Measurements from ENCODE around the gene RORC.

RORC gene

DNA sequence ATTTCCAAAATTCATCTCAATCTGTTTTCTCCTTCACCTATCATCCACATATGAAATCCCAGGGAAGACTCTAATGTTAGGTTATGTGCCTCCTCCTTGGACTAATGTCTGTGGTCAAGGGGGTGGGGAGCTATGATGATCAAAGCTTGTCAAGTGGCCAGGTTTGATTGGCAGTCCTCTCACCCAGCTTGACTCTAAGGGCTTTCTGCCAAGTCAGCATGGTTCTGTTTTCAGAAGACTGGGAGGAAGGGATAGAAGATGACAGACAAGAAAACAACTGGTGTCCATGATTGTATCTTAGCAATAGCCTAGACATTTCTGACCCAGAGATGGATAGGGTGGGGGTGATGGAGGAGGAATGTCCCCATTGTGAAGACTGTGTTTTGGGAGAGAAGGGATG lies 31.0 kb upstream of the RORC start:
- TF ChIP-seq, protein P1, sequence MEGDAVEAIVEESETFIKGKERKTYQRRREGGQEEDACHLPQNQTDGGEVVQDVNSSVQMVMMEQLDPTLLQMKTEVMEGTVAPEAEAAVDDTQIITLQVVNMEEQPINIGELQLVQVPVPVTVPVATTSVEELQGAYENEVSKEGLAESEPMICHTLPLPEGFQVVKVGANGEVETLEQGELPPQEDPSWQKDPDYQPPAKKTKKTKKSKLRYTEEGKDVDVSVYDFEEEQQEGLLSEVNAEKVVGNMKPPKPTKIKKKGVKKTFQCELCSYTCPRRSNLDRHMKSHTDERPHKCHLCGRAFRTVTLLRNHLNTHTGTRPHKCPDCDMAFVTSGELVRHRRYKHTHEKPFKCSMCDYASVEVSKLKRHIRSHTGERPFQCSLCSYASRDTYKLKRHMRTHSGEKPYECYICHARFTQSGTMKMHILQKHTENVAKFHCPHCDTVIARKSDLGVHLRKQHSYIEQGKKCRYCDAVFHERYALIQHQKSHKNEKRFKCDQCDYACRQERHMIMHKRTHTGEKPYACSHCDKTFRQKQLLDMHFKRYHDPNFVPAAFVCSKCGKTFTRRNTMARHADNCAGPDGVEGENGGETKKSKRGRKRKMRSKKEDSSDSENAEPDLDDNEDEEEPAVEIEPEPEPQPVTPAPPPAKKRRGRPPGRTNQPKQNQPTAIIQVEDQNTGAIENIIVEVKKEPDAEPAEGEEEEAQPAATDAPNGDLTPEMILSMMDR (IDR thresholded peaks at IDR 0.05), result no peak

DNA sequence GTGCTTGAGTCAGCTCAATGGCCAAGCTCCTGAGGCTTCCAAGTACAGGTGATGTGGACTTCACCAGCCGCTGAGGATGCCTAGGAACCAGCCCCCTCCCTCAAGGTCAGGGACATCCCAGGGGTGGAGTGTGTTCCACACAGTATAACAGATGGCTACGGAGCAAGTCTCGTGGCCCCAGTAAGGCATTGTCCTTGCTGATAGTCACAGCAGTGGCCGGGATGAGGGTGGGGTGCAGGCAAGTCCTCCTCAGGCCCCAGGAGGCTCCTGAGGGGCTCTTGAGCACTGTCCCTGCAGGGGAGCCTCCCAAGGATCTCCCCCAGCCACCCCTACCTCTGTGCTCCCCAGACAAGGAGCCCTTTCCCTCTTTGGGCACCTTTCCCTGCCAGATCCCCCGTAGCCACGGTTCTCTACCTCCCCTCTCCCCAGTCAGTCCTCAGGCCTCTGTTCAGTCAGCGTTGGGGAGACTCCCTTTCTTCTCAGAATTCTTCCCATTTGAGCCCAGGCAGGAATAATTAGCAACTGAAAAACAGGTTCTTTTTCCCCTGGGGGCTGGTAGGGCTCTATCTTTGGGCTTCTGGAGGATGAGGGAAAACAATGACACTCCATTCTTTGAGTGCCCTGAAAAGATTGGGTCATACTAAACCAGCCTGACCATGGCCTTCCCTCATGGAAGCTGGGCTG lies 29.0 kb upstream of the RORC start:
- TF ChIP-seq, protein P1 (IDR thresholded peaks at IDR 0.05), result no peak

DNA sequence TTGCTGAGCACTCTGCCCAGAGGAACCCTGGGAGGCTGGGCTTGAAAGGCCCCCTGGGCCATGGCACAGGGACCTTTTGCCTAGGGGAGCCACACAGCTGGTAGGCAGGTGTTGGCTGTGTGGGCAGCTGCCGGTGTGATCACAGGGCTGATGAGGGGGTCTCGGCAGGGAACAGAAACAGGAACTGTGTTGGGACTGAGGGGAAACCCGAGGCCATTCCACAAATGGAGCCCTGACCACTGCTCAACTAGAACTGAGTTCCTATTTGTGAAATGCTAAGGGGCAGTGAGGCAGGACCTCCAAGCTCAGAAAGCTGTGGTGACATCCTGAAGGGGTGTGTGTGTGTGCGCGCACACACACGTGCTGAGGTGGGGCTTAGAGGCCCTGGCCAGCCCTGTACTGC lies 28.3 kb upstream of the RORC start:
- TF ChIP-seq, protein P1 (IDR thresholded peaks at IDR 0.05), result no peak

DNA sequence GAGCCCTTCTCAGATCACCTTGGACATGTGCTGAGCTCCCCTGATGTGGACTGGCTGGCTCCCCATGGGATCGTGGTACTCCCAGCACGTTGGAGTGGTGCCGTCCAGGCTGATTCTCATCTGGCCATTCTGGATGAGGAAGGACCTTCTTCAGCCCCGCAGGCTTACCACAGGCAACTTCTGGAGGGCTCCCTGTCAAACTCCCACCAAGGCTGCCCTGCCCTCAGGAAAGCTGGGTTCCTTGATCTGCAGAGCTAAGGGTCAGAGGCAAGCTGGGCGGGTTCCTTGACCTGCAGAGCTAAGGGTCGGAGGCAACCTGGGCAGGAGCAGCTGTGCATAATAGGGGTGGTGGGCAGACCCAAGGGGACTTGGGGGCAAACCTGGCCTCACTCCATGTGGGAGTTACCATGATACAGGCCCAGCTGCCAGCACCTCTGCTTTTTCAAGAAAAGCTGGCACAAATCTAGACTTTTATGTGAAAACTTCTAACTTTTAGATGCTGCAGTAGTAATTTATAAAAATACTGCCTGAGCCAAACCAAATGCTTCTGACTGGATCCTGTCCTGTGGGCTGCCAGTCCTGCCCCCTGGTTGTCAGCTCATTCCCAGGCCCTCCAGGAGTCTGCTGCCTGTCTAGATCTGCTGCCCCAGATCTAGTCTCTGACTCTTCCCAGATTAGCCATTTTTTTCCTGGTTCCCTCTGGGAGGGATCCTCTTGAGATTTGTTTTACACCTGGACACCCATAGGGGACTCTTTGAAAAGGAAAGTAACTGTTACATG lies 27.5 kb upstream of the RORC start:
- TF ChIP-seq, protein P1 (IDR thresholded peaks at IDR 0.05), result no peak

DNA sequence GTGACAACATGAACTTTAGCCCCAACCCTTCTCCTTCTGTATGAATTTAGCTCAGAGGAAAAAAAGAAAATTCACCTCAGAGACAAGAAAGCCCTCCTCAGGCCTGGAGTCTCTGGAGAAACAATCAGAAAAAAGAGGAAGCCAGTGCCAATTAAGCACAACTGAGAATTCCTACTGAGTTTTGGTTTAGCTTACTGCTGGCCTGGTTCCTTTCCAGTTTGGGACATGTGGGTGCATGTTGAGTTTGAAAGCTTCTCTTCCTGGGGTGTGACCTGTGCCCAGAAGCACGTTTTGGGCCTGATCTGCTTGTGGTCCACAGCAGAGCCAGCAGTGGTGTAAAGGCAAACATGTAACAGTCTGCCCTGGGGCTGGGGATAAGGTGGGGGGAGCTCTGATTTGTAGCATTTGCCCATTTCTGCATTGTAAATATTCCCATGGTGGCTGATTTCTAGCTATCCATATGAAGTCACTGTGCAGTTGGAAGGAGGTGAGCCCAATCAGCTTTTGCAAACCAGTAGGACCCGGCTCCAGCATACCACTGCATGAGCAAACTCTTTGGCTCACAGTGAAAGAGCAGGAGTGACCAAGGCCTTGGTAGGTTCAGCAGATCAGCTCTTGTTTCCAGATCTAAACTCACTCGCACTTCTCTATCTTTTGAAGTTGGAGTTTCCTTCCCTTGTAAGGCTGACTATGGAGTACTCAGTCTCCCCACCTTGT lies 26.6 kb upstream of the RORC start:
- TF ChIP-seq, protein P1 (IDR thresholded peaks at IDR 0.05), result no peak

DNA sequence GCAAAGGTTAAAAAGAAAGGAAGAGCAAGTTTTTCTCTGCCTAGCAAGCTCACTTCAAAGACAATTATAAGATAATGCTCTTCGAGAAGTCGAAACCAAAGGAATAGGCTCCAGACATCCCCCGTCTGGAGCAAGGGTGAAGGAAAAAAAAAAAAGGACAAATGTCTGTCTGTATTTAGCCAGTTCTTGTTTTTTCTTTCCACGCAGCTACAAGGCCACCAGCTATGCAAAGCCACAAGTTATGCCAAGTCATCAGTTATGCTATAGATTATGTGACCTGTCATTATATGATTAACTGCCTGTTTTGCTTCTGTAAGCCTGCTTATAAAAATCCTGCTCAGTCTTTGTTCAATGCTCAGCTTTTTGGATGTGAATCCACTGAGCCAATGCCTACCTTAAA lies 24.3 kb upstream of the RORC start:
- TF ChIP-seq, protein P1 (IDR thresholded peaks at IDR 0.05), result no peak

DNA sequence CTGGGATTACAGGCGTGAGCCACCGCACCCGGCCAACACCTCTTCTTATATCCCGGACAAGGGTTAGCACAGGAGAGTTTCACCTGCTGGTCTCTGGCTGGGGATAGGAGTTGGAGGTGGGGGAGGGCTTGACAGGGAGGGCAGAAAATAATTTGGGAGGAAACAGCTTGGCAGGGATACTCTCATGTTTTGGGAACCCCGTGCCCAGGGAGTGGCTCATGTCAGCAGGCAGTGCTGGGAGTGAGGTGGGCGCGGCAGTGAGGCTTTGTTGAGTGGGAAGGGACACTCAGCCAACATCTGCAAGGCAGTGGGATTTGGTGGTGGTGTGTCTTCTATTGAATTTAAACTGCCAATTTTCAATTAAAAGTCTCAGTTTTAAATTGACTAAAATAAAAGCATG lies 23.1 kb upstream of the RORC start:
- TF ChIP-seq, protein P1 (IDR thresholded peaks at IDR 0.05), result no peak

Measured in LNCAP (cell line).